Measurements from ENCODE around the gene UBE2O.

UBE2O gene

GRCh38 chr17:76462556-76463290 is 9.8 kb upstream of the UBE2O start:
- WGBS, 2 experiments (ENCODE audit: insufficient coverage in 2 of 2) = 86 to 87% methylated on average over 15 to 18 of the region's 24 CpGs
- no peak overlapping the region for H3K4me3 ChIP-seq (ENCODE audit: extremely low read depth, insufficient read depth, low read length, poor library complexity, severe bottlenecking)

GRCh38 chr17:76461765-76462555 is 9.0 kb upstream of the UBE2O start:
- WGBS, 2 experiments (ENCODE audit: insufficient coverage in 2 of 2) = 72 to 83% methylated on average over 9 to 10 of the region's 11 CpGs
- no peak overlapping the region for H3K4me3 ChIP-seq (ENCODE audit: extremely low read depth, insufficient read depth, low read length, poor library complexity, severe bottlenecking)
- no peak overlapping the region for H3K27ac ChIP-seq (ENCODE audit: low read depth, low read length, severe bottlenecking)
- H3K4me1 ChIP-seq (ENCODE audit: control insufficient read depth, insufficient read depth, low read length, poor library complexity, severe bottlenecking) = no peaks in the 10 kb centered on the region
- H3K36me3 ChIP-seq (ENCODE audit: control insufficient read depth, insufficient read depth, low read length) = no peaks in the 10 kb centered on the region
- H3K9me3 ChIP-seq (ENCODE audit: control insufficient read depth, low read length) = no peaks in the 10 kb centered on the region

More at GRCh38 chr17:76462556-76463290, 9.8 kb upstream of the UBE2O start:
- Histone ChIP-seq H3K4me1 (ENCODE audit: control insufficient read depth, insufficient read depth, low read length, poor library complexity, severe bottlenecking) (peaks cover 6% of the 10 kb centered on the region), H3K36me3 (ENCODE audit: control insufficient read depth, insufficient read depth, low read length) (no peaks in the 10 kb centered on the region), H3K9me3 (ENCODE audit: control insufficient read depth, low read length) (no peaks in the 10 kb centered on the region), H3K27ac (ENCODE audit: low read depth, low read length, severe bottlenecking) (no peak overlapping the region)

- Histone ChIP-seq H3K36me3 (ENCODE audit: control insufficient read depth, insufficient read depth, low read length) (no peaks in the 10 kb centered on the region), H3K4me1 (ENCODE audit: control insufficient read depth, insufficient read depth, low read length, poor library complexity, severe bottlenecking) (no peaks in the 10 kb centered on the region), H3K4me3 (ENCODE audit: extremely low read depth, insufficient read depth, low read length, poor library complexity, severe bottlenecking) (no peak overlapping the region), H3K9me3 (ENCODE audit: control insufficient read depth, low read length) (no peaks in the 10 kb centered on the region), H3K27ac (ENCODE audit: low read depth, low read length, severe bottlenecking) (no peak overlapping the region)
- WGBS, 2 experiments (ENCODE audit: insufficient coverage in 2 of 2) = 75 to 88% methylated on average over 4 of the region's 4 CpGs
Observed at GRCh38 chr17:76459674-76460073, 6.7 kb upstream of the UBE2O start.

- Histone ChIP-seq H3K4me1 (ENCODE audit: control insufficient read depth, insufficient read depth, low read length, poor library complexity, severe bottlenecking) (no peaks in the 10 kb centered on the region), H3K36me3 (ENCODE audit: control insufficient read depth, insufficient read depth, low read length) (no peaks in the 10 kb centered on the region), H3K27ac (ENCODE audit: low read depth, low read length, severe bottlenecking) (no peak overlapping the region), H3K4me3 (ENCODE audit: extremely low read depth, insufficient read depth, low read length, poor library complexity, severe bottlenecking) (no peak overlapping the region), H3K9me3 (ENCODE audit: control insufficient read depth, low read length) (no peaks in the 10 kb centered on the region)
- 60 to 65% methylated on average over 6 of the region's 9 CpGs for WGBS, 2 experiments (ENCODE audit: insufficient coverage in 2 of 2)
Observed at GRCh38 chr17:76458580-76459490, 5.9 kb upstream of the UBE2O start.

GRCh38 chr17:76453431-76453743 is 435 bp upstream of the UBE2O start:
- 52 to 59% methylated on average over 5 of the region's 6 CpGs for WGBS, 2 experiments (ENCODE audit: insufficient coverage in 2 of 2)
- Histone ChIP-seq H3K9me3 (ENCODE audit: control insufficient read depth, low read length) (no peaks in the 10 kb centered on the region), H3K4me1 (ENCODE audit: control insufficient read depth, insufficient read depth, low read length, poor library complexity, severe bottlenecking) (peaks cover 10% of the 10 kb centered on the region), H3K27ac (ENCODE audit: low read depth, low read length, severe bottlenecking) (no peak overlapping the region), H3K36me3 (ENCODE audit: control insufficient read depth, insufficient read depth, low read length) (no peaks in the 10 kb centered on the region), H3K4me3 (ENCODE audit: extremely low read depth, insufficient read depth, low read length, poor library complexity, severe bottlenecking) (peak overlapping the region; percentile 87)

- Histone ChIP-seq H3K36me3 (ENCODE audit: control insufficient read depth, insufficient read depth, low read length) (no peaks in the 10 kb centered on the region), H3K4me3 (ENCODE audit: extremely low read depth, insufficient read depth, low read length, poor library complexity, severe bottlenecking) (peak overlapping the region; percentile 87), H3K27ac (ENCODE audit: low read depth, low read length, severe bottlenecking) (peak overlapping the region; percentile 74), H3K4me1 (ENCODE audit: control insufficient read depth, insufficient read depth, low read length, poor library complexity, severe bottlenecking) (peaks cover 17% of the 10 kb centered on the region), H3K9me3 (ENCODE audit: control insufficient read depth, low read length) (no peaks in the 10 kb centered on the region)
- WGBS, 2 experiments (ENCODE audit: insufficient coverage in 2 of 2) = 0 to 1% methylated on average over 20 to 27 of the region's 29 CpGs
Observed at GRCh38 chr17:76452127-76452659, 759 bp downstream of the UBE2O start.

GRCh38 chr17:76451506-76451905 is 1.4 kb downstream of the UBE2O start:
- H3K27ac ChIP-seq (ENCODE audit: low read depth, low read length, severe bottlenecking) = no peak overlapping the region

GRCh38 chr17:76449126-76449525 is 3.8 kb downstream of the UBE2O start:
- H3K27ac ChIP-seq (ENCODE audit: low read depth, low read length, severe bottlenecking) = no peak overlapping the region
- H3K4me1 ChIP-seq (ENCODE audit: control insufficient read depth, insufficient read depth, low read length, poor library complexity, severe bottlenecking) = peaks cover 44% of the 10 kb centered on the region
- H3K36me3 ChIP-seq (ENCODE audit: control insufficient read depth, insufficient read depth, low read length) = no peaks in the 10 kb centered on the region
- 92 to 94% methylated on average over 6 of the region's 6 CpGs for WGBS, 2 experiments (ENCODE audit: insufficient coverage in 2 of 2)
- no peak overlapping the region for H3K4me3 ChIP-seq (ENCODE audit: extremely low read depth, insufficient read depth, low read length, poor library complexity, severe bottlenecking)
- no peaks in the 10 kb centered on the region for H3K9me3 ChIP-seq (ENCODE audit: control insufficient read depth, low read length)

More at GRCh38 chr17:76451506-76451905, 1.4 kb downstream of the UBE2O start:
- H3K4me1 ChIP-seq (ENCODE audit: control insufficient read depth, insufficient read depth, low read length, poor library complexity, severe bottlenecking) = peaks cover 24% of the 10 kb centered on the region
- H3K9me3 ChIP-seq (ENCODE audit: control insufficient read depth, low read length) = no peaks in the 10 kb centered on the region
- WGBS, 2 experiments (ENCODE audit: insufficient coverage in 2 of 2) = 26 to 44% methylated on average over 4 of the region's 6 CpGs
- H3K4me3 ChIP-seq (ENCODE audit: extremely low read depth, insufficient read depth, low read length, poor library complexity, severe bottlenecking) = peak overlapping the region; percentile 87
- H3K36me3 ChIP-seq (ENCODE audit: control insufficient read depth, insufficient read depth, low read length) = no peaks in the 10 kb centered on the region

GRCh38 chr17:76447931-76448652 is 4.9 kb downstream of the UBE2O start:
- Histone ChIP-seq H3K36me3 (ENCODE audit: control insufficient read depth, insufficient read depth, low read length) (no peaks in the 10 kb centered on the region), H3K4me3 (ENCODE audit: extremely low read depth, insufficient read depth, low read length, poor library complexity, severe bottlenecking) (no peak overlapping the region), H3K4me1 (ENCODE audit: control insufficient read depth, insufficient read depth, low read length, poor library complexity, severe bottlenecking) (peaks cover 48% of the 10 kb centered on the region), H3K27ac (ENCODE audit: low read depth, low read length, severe bottlenecking) (no peak overlapping the region), H3K9me3 (ENCODE audit: control insufficient read depth, low read length) (no peaks in the 10 kb centered on the region)
- WGBS, 2 experiments (ENCODE audit: insufficient coverage in 2 of 2) = 85% methylated on average over 6 to 7 of the region's 7 CpGs
